ENCODE measurements around the gene KCNK7. TPM values are rescaled to one million over a fixed set of nuclear protein-coding genes. Genes with fewer than 3 reads are reported as not detected.

KCNK7 gene
- total and polyA plus RNA-seq, 12 donors = 0.22 to 1.5 (median 0.36) TPM; not detected in 2

DNA sequence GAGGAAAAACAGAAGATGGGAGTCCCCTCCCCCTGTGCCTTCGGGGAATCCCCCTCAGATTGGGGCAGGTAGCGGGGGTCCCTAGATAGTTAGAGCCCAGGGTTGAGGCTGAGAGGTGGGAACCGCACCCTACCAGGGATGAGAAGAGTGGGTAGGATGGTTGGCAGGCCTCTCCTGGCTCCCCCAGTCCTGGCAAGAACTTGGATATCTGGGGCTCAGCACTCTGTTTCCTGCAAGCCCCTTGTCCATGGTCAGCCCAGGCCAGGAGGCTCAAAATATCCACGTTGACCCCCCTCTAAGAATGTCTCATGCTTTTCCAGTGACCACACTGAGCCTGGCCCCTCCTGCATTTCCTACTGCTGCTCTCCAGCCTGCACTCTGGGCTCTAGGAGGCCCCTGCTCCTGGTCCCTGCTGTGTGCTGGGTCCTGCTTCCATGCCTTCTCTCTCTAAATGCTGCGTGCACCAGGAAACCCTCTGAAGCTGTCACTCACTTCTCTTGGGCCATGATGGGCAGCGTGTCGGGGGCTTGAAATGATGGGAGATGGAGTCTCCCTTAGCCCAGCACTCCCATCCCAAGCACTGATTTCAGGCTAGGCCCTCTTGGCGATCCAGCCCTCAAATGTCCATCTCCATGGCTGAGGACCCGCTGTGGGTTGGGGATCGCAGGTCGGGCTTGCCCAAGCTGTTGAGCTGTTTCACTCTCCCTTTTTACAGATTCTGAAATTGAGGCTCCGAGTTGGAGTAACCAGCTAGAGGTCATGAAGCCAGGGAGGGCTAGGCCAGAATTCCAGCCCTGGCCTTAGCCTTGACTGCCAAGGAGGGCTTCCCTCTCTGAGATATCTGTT is 16.4 kb upstream of the KCNK7 start:
- H3K36me3 ChIP-seq = peaks cover 0 to 53% (median 7%) of the 10 kb centered on the region in 9 donors
- intact Hi-C loops (cut with DNase I) = loop anchor here in 4 of 10 donors (2.0 to 5.0 kb wide), 3 partner anchors 40 to 71 kb away; partner anchors contain the start of genes FAM89B (in 2 of the 4) and ZNRD2 (in 2 of the 4)

DNA sequence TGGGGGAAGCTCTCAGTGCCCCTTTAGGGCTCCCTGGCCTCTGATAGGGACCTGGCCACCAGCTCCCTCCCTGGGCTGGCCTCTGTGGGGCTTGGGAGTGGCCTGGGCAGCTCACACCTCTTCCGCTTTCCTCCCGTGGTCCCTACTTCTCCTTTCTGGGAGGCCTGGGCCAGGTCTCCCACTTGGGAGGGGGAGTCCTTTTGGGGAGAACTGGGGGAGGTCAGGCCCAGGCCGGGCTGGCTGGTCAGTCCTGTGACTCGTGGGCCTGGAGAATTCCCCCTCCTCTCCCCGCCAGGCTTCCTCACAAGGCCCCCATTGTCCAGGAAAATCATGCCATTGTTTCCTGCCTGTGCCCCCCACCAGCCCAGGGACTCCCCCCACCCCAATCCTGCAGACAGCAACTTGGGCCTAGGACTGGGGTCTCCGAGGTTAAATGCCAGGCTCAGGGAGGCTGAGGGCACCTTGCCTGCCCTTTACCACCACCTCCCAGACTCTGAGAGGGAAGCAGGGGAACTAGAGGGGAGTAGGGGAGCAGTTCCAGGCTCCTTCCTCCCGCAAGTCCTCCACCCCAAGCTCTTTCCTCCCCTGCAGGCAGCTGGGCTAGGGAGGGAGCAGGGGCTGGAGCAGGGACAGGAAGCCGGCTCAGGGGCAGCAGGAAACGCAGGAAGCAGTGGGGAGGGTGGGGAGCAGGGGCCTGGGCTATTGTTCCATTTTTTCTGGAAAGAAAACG is 15.6 kb upstream of the KCNK7 start:
- TF ChIP-seq, protein P1, sequence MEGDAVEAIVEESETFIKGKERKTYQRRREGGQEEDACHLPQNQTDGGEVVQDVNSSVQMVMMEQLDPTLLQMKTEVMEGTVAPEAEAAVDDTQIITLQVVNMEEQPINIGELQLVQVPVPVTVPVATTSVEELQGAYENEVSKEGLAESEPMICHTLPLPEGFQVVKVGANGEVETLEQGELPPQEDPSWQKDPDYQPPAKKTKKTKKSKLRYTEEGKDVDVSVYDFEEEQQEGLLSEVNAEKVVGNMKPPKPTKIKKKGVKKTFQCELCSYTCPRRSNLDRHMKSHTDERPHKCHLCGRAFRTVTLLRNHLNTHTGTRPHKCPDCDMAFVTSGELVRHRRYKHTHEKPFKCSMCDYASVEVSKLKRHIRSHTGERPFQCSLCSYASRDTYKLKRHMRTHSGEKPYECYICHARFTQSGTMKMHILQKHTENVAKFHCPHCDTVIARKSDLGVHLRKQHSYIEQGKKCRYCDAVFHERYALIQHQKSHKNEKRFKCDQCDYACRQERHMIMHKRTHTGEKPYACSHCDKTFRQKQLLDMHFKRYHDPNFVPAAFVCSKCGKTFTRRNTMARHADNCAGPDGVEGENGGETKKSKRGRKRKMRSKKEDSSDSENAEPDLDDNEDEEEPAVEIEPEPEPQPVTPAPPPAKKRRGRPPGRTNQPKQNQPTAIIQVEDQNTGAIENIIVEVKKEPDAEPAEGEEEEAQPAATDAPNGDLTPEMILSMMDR (IDR thresholded peaks at IDR 0.05) = no peak
- peak; percentile 70 to 81 for DNase-seq
- peak in 5 of 8 donors; percentile 3 to 26 (median 8) for ATAC-seq
- H3K36me3 ChIP-seq = peaks cover 0 to 58% (median 7%) of the 10 kb centered on the region in 9 donors
- H3K9me3 ChIP-seq = no peaks in the 10 kb centered on the region
- WGBS, 2 donors = 40% methylated on average over 10 of the region's 10 CpGs
- intact Hi-C loops (cut with DNase I) = loop anchor here in 4 of 10 donors (2.0 to 5.0 kb wide), 3 partner anchors 39 to 70 kb away; partner anchors contain the start of genes FAM89B (in 2 of the 4) and ZNRD2 (in 2 of the 4)
- peaks cover 40 to 75% (median 66%) of the 10 kb centered on the region in 9 donors for H3K4me1 ChIP-seq
- H3K4me3 ChIP-seq = peak overlapping the region; percentile 14 to 99 (median 97)
- H3K27ac ChIP-seq = peak overlapping the region; percentile 88 to 100 (median 98)
- H3K27me3 ChIP-seq = no peaks in the 10 kb centered on the region

More for the DNA sequence above, 16.4 kb upstream of the KCNK7 start:
- TF ChIP-seq, protein P1 (IDR thresholded peaks at IDR 0.05) = no peak
- Histone ChIP-seq H3K4me3 (peak overlapping the region; percentile 51 to 99 (median 97)), H3K4me1 (peaks cover 43 to 76% (median 68%) of the 10 kb centered on the region in 9 donors), H3K27me3 (no peaks in the 10 kb centered on the region), H3K27ac (peak overlapping the region; percentile 88 to 100 (median 98)), H3K9me3 (no peaks in the 10 kb centered on the region)
- ATAC-seq (no peak), DNase-seq (peak in 1 of 2 donors; percentile 44)
- 43 to 54% methylated on average over 12 of the region's 12 CpGs for WGBS, 2 donors

DNA sequence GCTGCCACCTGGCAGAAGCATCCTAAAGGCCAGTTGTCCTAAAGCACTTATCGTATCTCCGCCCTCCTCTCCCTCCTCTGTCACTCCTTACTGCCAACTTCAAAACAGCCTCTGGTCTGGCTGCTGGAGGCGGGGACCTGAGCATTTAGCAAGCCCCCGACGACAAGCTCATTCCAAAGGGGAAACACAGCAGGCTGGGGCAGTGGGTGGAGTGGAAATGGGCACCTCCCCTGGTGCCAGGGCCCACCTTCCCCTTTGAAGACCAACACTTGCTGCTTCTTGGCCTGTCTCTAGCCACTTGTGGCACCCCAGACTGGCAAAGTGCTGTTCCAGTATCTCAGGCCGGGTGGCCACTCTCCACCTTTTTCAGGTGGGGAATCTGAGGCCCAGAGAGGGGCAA is 14.8 kb upstream of the KCNK7 start:
- TF ChIP-seq, protein P1 (IDR thresholded peaks at IDR 0.05) = no peak
- H3K4me3 ChIP-seq = peak overlapping the region; percentile 14 to 99 (median 97)
- WGBS, 2 donors = 47% methylated on average over 6 of the region's 6 CpGs
- H3K27ac ChIP-seq = peak overlapping the region; percentile 71 to 100 (median 98)
- DNase-seq (no peak), ATAC-seq (no peak)
- H3K9me3 ChIP-seq = no peaks in the 10 kb centered on the region
- intact Hi-C loops (cut with DNase I) = loop anchor here in 4 of 10 donors (2.0 to 5.0 kb wide), 3 partner anchors 38 to 70 kb away; partner anchors contain the start of genes FAM89B (in 2 of the 4) and ZNRD2 (in 2 of the 4)
- H3K4me1 ChIP-seq = peaks cover 39 to 78% (median 66%) of the 10 kb centered on the region in 9 donors
- H3K36me3 ChIP-seq = peaks cover 0 to 66% (median 14%) of the 10 kb centered on the region in 9 donors
- H3K27me3 ChIP-seq = no peaks in the 10 kb centered on the region

DNA sequence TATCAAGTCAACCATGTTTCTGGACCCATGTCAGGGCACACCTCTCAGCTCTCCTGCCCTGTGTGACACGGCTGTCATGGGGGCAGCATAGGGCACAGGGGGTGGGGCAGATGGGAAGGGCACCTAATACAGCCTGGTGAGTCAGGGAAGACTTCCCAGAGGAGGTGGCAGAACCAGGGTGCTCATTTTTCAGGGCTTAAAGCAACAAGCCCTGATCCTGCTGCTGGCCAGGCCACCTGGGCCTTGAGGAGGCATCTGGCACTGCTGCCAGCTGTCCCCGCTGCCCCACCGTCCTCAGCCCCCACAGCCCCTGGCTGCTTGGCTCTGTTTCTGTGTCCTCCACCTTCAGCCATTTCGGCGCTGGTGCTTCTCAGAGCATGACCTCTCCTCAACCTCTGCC is 14.1 kb upstream of the KCNK7 start:
- 76 to 80% methylated on average over 5 of the region's 5 CpGs for WGBS, 2 donors
- Histone ChIP-seq H3K4me3 (peak overlapping the region in 5 of 10 donors; percentile 91 to 99 (median 97)), H3K27me3 (no peaks in the 10 kb centered on the region), H3K36me3 (peaks cover 0 to 73% (median 20%) of the 10 kb centered on the region in 9 donors), H3K27ac (peak overlapping the region in 8 of 10 donors; percentile 7 to 100 (median 98)), H3K4me1 (peaks cover 39 to 78% (median 64%) of the 10 kb centered on the region in 9 donors), H3K9me3 (no peaks in the 10 kb centered on the region)
- intact Hi-C loops (cut with DNase I) = loop anchor here in 6 of 10 donors (2.0 to 5.0 kb wide), 3 partner anchors 37 to 69 kb away; partner anchors contain the start of genes FAM89B (in 4 of the 6) and ZNRD2 (in 4 of the 6)
- ATAC-seq (no peak), DNase-seq (no peak)
- TF ChIP-seq, protein P1 (IDR thresholded peaks at IDR 0.05) = no peak
